ENCODE results near the gene EMILIN1.

Gene EMILIN1

GRCh38 chr2:27078267-27079194, at the start of gene EMILIN1:
TSS of gene EMILIN1 (plus strand) at chr2:27078615. CDS start at chr2:27079066, 451 bp downstream.
- DNase-seq = peak; percentile 48

- no peak for DNase-seq
Observed at GRCh38 chr2:27029051-27029450, 49.4 kb upstream of the EMILIN1 start.

GRCh38 chr2:27032495-27033252, 45.7 kb upstream of the EMILIN1 start, which contains the start of gene TMEM214:
TSS of gene TMEM214 (plus strand) at chr2:27032965. CDS start at chr2:27033016, 51 bp downstream.
- DNase-seq = peak; percentile 96

GRCh38 chr2:27033253-27033852, 45.1 kb upstream of the EMILIN1 start:
- no peak for DNase-seq

GRCh38 chr2:27038012-27038411, 40.4 kb upstream of the EMILIN1 start:
- no peak for DNase-seq

- DNase-seq = no peak
Observed at GRCh38 chr2:27038631-27039339, 39.6 kb upstream of the EMILIN1 start.

- no peak for DNase-seq
Observed at GRCh38 chr2:27039426-27039825, 39.0 kb upstream of the EMILIN1 start.

GRCh38 chr2:27039871-27040270, 38.5 kb upstream of the EMILIN1 start:
- DNase-seq = no peak

- no peak for DNase-seq
Observed at GRCh38 chr2:27040282-27040681, 38.1 kb upstream of the EMILIN1 start.

GRCh38 chr2:27041752-27042151, 36.7 kb upstream of the EMILIN1 start:
- peak; percentile 17 for DNase-seq

- no peak for DNase-seq
Observed at GRCh38 chr2:27042159-27042661, 36.2 kb upstream of the EMILIN1 start.

- DNase-seq = no peak
Observed at GRCh38 chr2:27042985-27043634, 35.3 kb upstream of the EMILIN1 start.

GRCh38 chr2:27049422-27050280, 28.8 kb upstream of the EMILIN1 start:
- DNase-seq = no peak

GRCh38 chr2:27050281-27050995, 28.0 kb upstream of the EMILIN1 start:
- peak; percentile 99 for DNase-seq

- peak; percentile 100 for DNase-seq
Observed at GRCh38 chr2:27050996-27051901, 27.2 kb upstream of the EMILIN1 start, which contains the start of gene AGBL5. TSS of gene AGBL5 (plus strand) at chr2:27051668. CDS start at chr2:27052959, 1,291 bp downstream.

- peak; percentile 52 for DNase-seq
Observed at GRCh38 chr2:27051902-27052645, 26.3 kb upstream of the EMILIN1 start.

GRCh38 chr2:27053321-27053720, 25.1 kb upstream of the EMILIN1 start:
- no peak for DNase-seq

- DNase-seq = no peak
Observed at GRCh38 chr2:27053776-27054175, 24.6 kb upstream of the EMILIN1 start.
